IMR-90 (cell line): ENCODE results near the gene DOCK2. TPM values are rescaled to one million over a fixed set of nuclear protein-coding genes. Genes with fewer than 3 reads are reported as not detected.

Source experiments
- ATAC-seq: fragments of 200-7000 bp; cut with Tn5 transposase; 2 replicates; pipeline ENCODE4 v1.9.1; 2020; ENCODE audit warnings: low read depth, mild to moderate bottlenecking, moderate library complexity
- BruUV-seq: library from RNA; stranded (reverse); fragments of 400-500 nt; replicated peaks from 2 replicates; lab custom pipeline; 2021; lab: Mats Ljungman, UMichigan
- CTCF ChIA-PET: fragments of 300-600 bp; formaldehyde crosslinking; extraction: SDS; loops from one replicate; lab custom pipeline; 2021; ENCODE audit warnings: antibody characterized with exemption; lab: Yijun Ruan, JAX
- POLR2A ChIA-PET: fragments of 300-600 bp; sonication (Branson Sonifier 250); formaldehyde crosslinking; loops from one replicate; lab custom pipeline; 2022; ENCODE audit warnings: antibody characterized with exemption; ENCODE audit not compliant: unreplicated experiment; lab: Charles Lee
- DNase-seq: peaks from one replicate; pipeline ENCODE4 v3.0.0; 2013
- H2AFZ ChIP-seq: replicated peaks from 2 replicates; pipeline ENCODE3; 2013; ENCODE audit warnings: low read length, mild to moderate bottlenecking; ENCODE audit not compliant: poor library complexity
- H2AK5ac ChIP-seq: 2 replicates; pipeline ENCODE4 v1.6.1; 2013; ENCODE audit warnings: low read depth, low read length, inconsistent platforms
- H2AK9ac ChIP-seq: replicated peaks from 2 replicates; pipeline ENCODE3; 2013; ENCODE audit warnings: mild to moderate bottlenecking, low read depth, low read length, moderate library complexity; ENCODE audit not compliant: poor library complexity
- H2BK120ac ChIP-seq: 2 replicates; pipeline ENCODE4 v1.6.1; 2013; ENCODE audit warnings: low read depth, low read length, inconsistent platforms
- H2BK15ac ChIP-seq: 3 replicates; pipeline ENCODE4 v1.6.1; 2013; ENCODE audit warnings: low read depth, low read length, inconsistent platforms
- H2BK20ac ChIP-seq: 2 replicates; pipeline ENCODE4 v1.6.1; 2013; ENCODE audit warnings: low read depth, mild to moderate bottlenecking, inconsistent platforms, low read length, moderate library complexity
- H2BK5ac ChIP-seq: 2 replicates; pipeline ENCODE4 v1.6.1; 2013; ENCODE audit warnings: mild to moderate bottlenecking, low read depth, low read length, inconsistent platforms; ENCODE audit not compliant: poor library complexity, severe bottlenecking
- H3K14ac ChIP-seq: replicated peaks from 2 replicates; pipeline ENCODE4 v1.6.1; 2013; ENCODE audit warnings: low read depth, low read length, inconsistent platforms
- H3K18ac ChIP-seq: 2 replicates; pipeline ENCODE4 v1.6.1; 2013; ENCODE audit warnings: low read depth, low read length, control low read depth
- H3K23ac ChIP-seq: 2 replicates; pipeline ENCODE4 v1.6.1; 2013; ENCODE audit warnings: low read depth, low read length, inconsistent platforms
- H3K27ac ChIP-seq: 2 replicates; pipeline ENCODE4 v1.5.1; 2013; ENCODE audit warnings: mild to moderate bottlenecking, control low read depth, low read length; ENCODE audit not compliant: insufficient read depth
- H3K27me3 ChIP-seq: 2 replicates; pipeline ENCODE4 v1.6.1; 2013; ENCODE audit warnings: low read length; ENCODE audit not compliant: control insufficient read depth, insufficient read depth
- H3K36me3 ChIP-seq: 2 replicates; pipeline ENCODE4 v1.6.1; 2013; ENCODE audit warnings: low read length, mixed read lengths; ENCODE audit not compliant: control insufficient read depth, insufficient read depth
- H3K4ac ChIP-seq: 2 replicates; pipeline ENCODE4 v1.6.1; 2013; ENCODE audit warnings: low read depth, low read length, inconsistent platforms
- H3K4me1 ChIP-seq: 2 replicates; pipeline ENCODE4 v1.6.1; 2013; ENCODE audit warnings: low read length, mixed read lengths; ENCODE audit not compliant: control insufficient read depth, insufficient read depth
- H3K4me2 ChIP-seq: 2 replicates; pipeline ENCODE4 v1.6.1; 2013; ENCODE audit warnings: low read depth, mild to moderate bottlenecking, control low read depth, low read length, moderate library complexity
- H3K4me3 ChIP-seq: 2 replicates; pipeline ENCODE4 v1.5.1; 2013; ENCODE audit warnings: low read depth, mild to moderate bottlenecking, control low read depth, low read length, moderate library complexity; ENCODE audit not compliant: insufficient read depth
- H3K56ac ChIP-seq: 2 replicates; pipeline ENCODE4 v1.6.1; 2013; ENCODE audit warnings: low read length, inconsistent platforms; ENCODE audit not compliant: insufficient read depth; ENCODE audit errors: extremely low read depth
- H3K79me1 ChIP-seq, 2 experiments: 2 replicates each; pipeline ENCODE4 v1.6.1; 2013; ENCODE audit warnings: low read length in 2 of 2, inconsistent platforms in 1 of 2, low read depth in 1 of 2
- H3K9ac ChIP-seq: 2 replicates; pipeline ENCODE4 v1.6.1; 2013; ENCODE audit warnings: low read depth, low read length, control low read depth
- H3K9me1 ChIP-seq: 2 replicates; pipeline ENCODE4 v1.6.1; 2013; ENCODE audit warnings: low read length, inconsistent platforms; ENCODE audit not compliant: insufficient read depth
- H3K9me3 ChIP-seq: 2 replicates; pipeline ENCODE4 v1.6.1; 2013; ENCODE audit warnings: low read length; ENCODE audit not compliant: control insufficient read depth, insufficient read depth
- H4K20me1 ChIP-seq: 2 replicates; pipeline ENCODE4 v1.6.1; 2013; ENCODE audit warnings: low read length, inconsistent platforms; ENCODE audit not compliant: insufficient read depth
- H4K5ac ChIP-seq: 2 replicates; pipeline ENCODE4 v1.6.1; 2013; ENCODE audit warnings: mild to moderate bottlenecking, low read depth, low read length, control low read depth
- H4K8ac ChIP-seq, 2 experiments: 2 replicates each; pipeline ENCODE4 v1.6.1; 2013; ENCODE audit warnings: low read depth in 2 of 2, low read length in 2 of 2, control low read depth in 1 of 2, inconsistent platforms in 1 of 2
- H4K91ac ChIP-seq: 2 replicates; pipeline ENCODE4 v1.6.1; 2013; ENCODE audit warnings: low read depth, low read length, inconsistent platforms; ENCODE audit not compliant: insufficient read depth
- BHLHE40 ChIP-seq: fragments of 150-350 bp; IDR thresholded peaks from 2 replicates; pipeline ENCODE4 v1.6.1; 2016; ENCODE audit warnings: mild to moderate bottlenecking, low read depth, low read length
- CHD1 ChIP-seq: IDR thresholded peaks from 2 replicates; pipeline ENCODE4 v1.6.1; 2012; ENCODE audit warnings: low read depth, low read length, improper control_type of control experiment
- ELK1 ChIP-seq: fragments of 150-350 bp; IDR thresholded peaks from 2 replicates; pipeline ENCODE4 v1.6.1; 2016; ENCODE audit warnings: low read depth, mild to moderate bottlenecking, low read length, moderate library complexity, borderline replicate concordance
- FOS ChIP-seq: fragments of 150-350 bp; IDR thresholded peaks from 2 replicates; pipeline ENCODE4 v1.6.1; 2016; ENCODE audit warnings: low read depth, low read length
- MAFK ChIP-seq: IDR thresholded peaks from 2 replicates; pipeline ENCODE4 v1.6.1; 2012; ENCODE audit warnings: low read depth, low read length, improper control_type of control experiment
- MAZ ChIP-seq: IDR thresholded peaks from 2 replicates; pipeline ENCODE4 v1.6.1; 2012; ENCODE audit warnings: low read depth, mild to moderate bottlenecking, low read length, improper control_type of control experiment, moderate library complexity, borderline replicate concordance
- POLR2A ChIP-seq: IDR thresholded peaks from 2 replicates; pipeline ENCODE4 v1.6.1; 2012; ENCODE audit warnings: mild to moderate bottlenecking, low read depth, low read length
- RAD21 ChIP-seq: IDR thresholded peaks from 2 replicates; pipeline ENCODE4 v1.6.1; 2012; ENCODE audit warnings: low read length, improper control_type of control experiment
- RCOR1 ChIP-seq: IDR thresholded peaks from 2 replicates; pipeline ENCODE4 v1.6.1; 2012; ENCODE audit warnings: mild to moderate bottlenecking, low read length, improper control_type of control experiment; ENCODE audit not compliant: insufficient replicate concordance
- RFX5 ChIP-seq: IDR thresholded peaks from 2 replicates; pipeline ENCODE4 v1.8.0; 2012; ENCODE audit warnings: low read depth, mild to moderate bottlenecking, low read length, moderate library complexity
- SMC3 ChIP-seq: fragments of 150-350 bp; IDR thresholded peaks from 2 replicates; pipeline ENCODE4 v1.6.1; 2016; ENCODE audit warnings: low read depth, mild to moderate bottlenecking, antibody characterized with exemption, low read length, moderate library complexity
- WGBS, 2 experiments: methylation state at CpG; one replicate each; pipeline versions ENCODE4 v1.1.5 to v1.1.7; 2013; ENCODE audit warnings: missing lambda C conversion rate in 2 of 2; ENCODE audit not compliant: insufficient read length in 1 of 2; ENCODE audit errors: extremely low coverage in 2 of 2; 5-methylcytosine and 5-hydroxymethylcytosine counted together
- dilution Hi-C: fragments of 300-500 bp; cut with HindIII; formaldehyde crosslinking; loops from one replicate; pipeline ENCODE4 v1.14.3; 2018; ENCODE audit warnings: low sequenced_read_pairs; ENCODE audit not compliant: unreplicated experiment
- in situ Hi-C: fragments of 300-500 bp; cut with MboI; formaldehyde crosslinking; loops from 3 replicates; pipeline ENCODE4 v1.14.3; 2019; ENCODE audit warnings: low sequenced_read_pairs, inconsistent platforms, mixed read lengths
- intact Hi-C: fragments of 100-400 bp; cut with micrococcal nuclease; formaldehyde crosslinking; loops from 2 replicates; pipeline ENCODE4 v1.10.0; 2022
- polyA plus RNA-seq, 3 experiments: library from polyadenylated mRNA; depleted of rRNA; stranded (reverse); fragments of >200 nt; gene quantifications; 2 replicates each; pipeline ENCODE4 v1.2.3, GENCODE V29; 2012; ENCODE audit warnings: low replicate concordance in 1 of 3
- total RNA-seq: library from RNA; depleted of rRNA; stranded (reverse); fragments of >200 nt; gene quantifications from 2 replicates; pipeline ENCODE4 v1.2.3, GENCODE V29; 2012
- TF ChIP-seq, protein P1 (sequence below): fragments of 150-350 bp; IDR thresholded peaks from 2 replicates; pipeline ENCODE4 v1.6.1; 2017; ENCODE audit warnings: mild to moderate bottlenecking, antibody characterized with exemption, low read length, low read depth
- TF ChIP-seq, protein P2 (sequence below): conservative IDR thresholded peaks from 2 replicates; pipeline ENCODE4 v1.5.1; 2012; ENCODE audit warnings: mild to moderate bottlenecking, low read depth, low read length, improper control_type of control experiment

Gene DOCK2
- total and polyA plus RNA-seq, 2 of the 4 experiments (the other 2 are of a cell fraction), result 0.72 to 3.0 TPM

GRCh38 chr5:169705322-169705721 lies 68.2 kb downstream of the DOCK2 start:
- Histone ChIP-seq H2BK5ac (no peak overlapping the region), H3K14ac (peak overlapping the region; percentile 81; the same call in 1 of the 2 replicates), H4K91ac (peak overlapping the region; percentile 41), H2AK9ac (no peak overlapping the region), H2BK20ac (peak overlapping the region; percentile 64), H3K9me1 (peaks cover 18% of the 10 kb centered on the region), H3K79me1 (no peaks in the 10 kb centered on the region; a peak in 1 of 4 replicates), H2AK5ac (peak overlapping the region; percentile 78), H3K4me3 (no peak overlapping the region), H4K20me1 (no peaks in the 10 kb centered on the region), H4K8ac (peak overlapping the region in 1 of 2 experiments; percentile 48; a peak in 3 of 4 replicates), H4K5ac (0 out of 2 replicates have a peak overlapping the region, but pooled peaks have one; percentile 18), H2BK120ac (peak overlapping the region; percentile 90), H3K56ac (no peak overlapping the region), H3K4me1 (peaks cover 22% of the 10 kb centered on the region), H3K18ac (peak overlapping the region; percentile 36; the same call in 1 of the 2 replicates), H3K36me3 (no peaks in the 10 kb centered on the region), H3K4me2 (no peak overlapping the region), H3K27ac (no peak overlapping the region), H3K9me3 (no peaks in the 10 kb centered on the region), H3K27me3 (no peaks in the 10 kb centered on the region), H3K23ac (no peak overlapping the region), H2BK15ac (0 out of 3 replicates have a peak overlapping the region, but pooled peaks have one; percentile 56), H3K4ac (peak overlapping the region; percentile 53), H2AFZ (no peak overlapping the region), H3K9ac (no peak overlapping the region)
- ChIA-PET POLR2A (no interaction called here), CTCF (interaction anchor here (2.8 kb wide), 1 partner anchor 275 kb away, joined by 25 read pairs; the partner anchor contains the start of gene INSYN2B)
- intact Hi-C loops (loop anchor here (10.0 kb wide), 1 partner anchor 721 kb away; no protein-coding TSS in a partner anchor), in situ Hi-C loops (no loop called here), dilution Hi-C loops (no loop called here)
- WGBS, 2 experiments, result no CpG with 5 or more reads among the region's 2 CpGs
- ATAC-seq (no peak), DNase-seq (no peak)
- no peak for TF ChIP-seq MAZ
- TF ChIP-seq RFX5, result no peak
- TF ChIP-seq RCOR1, result no peak
- TF ChIP-seq, protein P1, sequence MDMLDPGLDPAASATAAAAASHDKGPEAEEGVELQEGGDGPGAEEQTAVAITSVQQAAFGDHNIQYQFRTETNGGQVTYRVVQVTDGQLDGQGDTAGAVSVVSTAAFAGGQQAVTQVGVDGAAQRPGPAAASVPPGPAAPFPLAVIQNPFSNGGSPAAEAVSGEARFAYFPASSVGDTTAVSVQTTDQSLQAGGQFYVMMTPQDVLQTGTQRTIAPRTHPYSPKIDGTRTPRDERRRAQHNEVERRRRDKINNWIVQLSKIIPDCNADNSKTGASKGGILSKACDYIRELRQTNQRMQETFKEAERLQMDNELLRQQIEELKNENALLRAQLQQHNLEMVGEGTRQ, result no peak
- no peak for TF ChIP-seq ELK1
- no peak for TF ChIP-seq CHD1
- TF ChIP-seq SMC3, result no peak
- TF ChIP-seq POLR2A, result no peak
- TF ChIP-seq, protein P2, sequence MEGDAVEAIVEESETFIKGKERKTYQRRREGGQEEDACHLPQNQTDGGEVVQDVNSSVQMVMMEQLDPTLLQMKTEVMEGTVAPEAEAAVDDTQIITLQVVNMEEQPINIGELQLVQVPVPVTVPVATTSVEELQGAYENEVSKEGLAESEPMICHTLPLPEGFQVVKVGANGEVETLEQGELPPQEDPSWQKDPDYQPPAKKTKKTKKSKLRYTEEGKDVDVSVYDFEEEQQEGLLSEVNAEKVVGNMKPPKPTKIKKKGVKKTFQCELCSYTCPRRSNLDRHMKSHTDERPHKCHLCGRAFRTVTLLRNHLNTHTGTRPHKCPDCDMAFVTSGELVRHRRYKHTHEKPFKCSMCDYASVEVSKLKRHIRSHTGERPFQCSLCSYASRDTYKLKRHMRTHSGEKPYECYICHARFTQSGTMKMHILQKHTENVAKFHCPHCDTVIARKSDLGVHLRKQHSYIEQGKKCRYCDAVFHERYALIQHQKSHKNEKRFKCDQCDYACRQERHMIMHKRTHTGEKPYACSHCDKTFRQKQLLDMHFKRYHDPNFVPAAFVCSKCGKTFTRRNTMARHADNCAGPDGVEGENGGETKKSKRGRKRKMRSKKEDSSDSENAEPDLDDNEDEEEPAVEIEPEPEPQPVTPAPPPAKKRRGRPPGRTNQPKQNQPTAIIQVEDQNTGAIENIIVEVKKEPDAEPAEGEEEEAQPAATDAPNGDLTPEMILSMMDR, result no peak
- no peak for TF ChIP-seq FOS
- no peak for TF ChIP-seq BHLHE40
- no peak for TF ChIP-seq RAD21
- TF ChIP-seq MAFK, result no peak
- no TSS peak for BruUV-seq
